K562 (cell line): ENCODE results near the gene NDUFAF8. TPM values are rescaled to one million over a fixed set of nuclear protein-coding genes. Genes with fewer than 3 reads are reported as not detected.

ENCODE experiments used
- ATAC-seq: fragments of 200-7000 bp; cut with Tn5 transposase; 3 replicates; pipeline ENCODE4 v1.9.1; 2020; ENCODE audit warnings: moderate library complexity
- BruUV-seq: library from RNA; stranded (reverse); fragments of 400-500 nt; replicated peaks from 2 replicates; lab custom pipeline; 2021; lab: Mats Ljungman, UMichigan
- CTCF ChIA-PET: fragments of 300-600 bp; formaldehyde crosslinking; extraction: SDS; loops from one replicate; lab custom pipeline; 2021; ENCODE audit warnings: low intra/inter-chr PET ratio; lab: Yijun Ruan, JAX
- POLR2A ChIA-PET: fragments of 300-600, 350-650 bp; sonication (Branson Sonifier 250); formaldehyde crosslinking; extraction: SDS; loops from one replicate; lab custom pipeline; 2021; ENCODE audit warnings: antibody characterized with exemption, inconsistent platforms; lab: Yijun Ruan, JAX
- DNase-seq, 4 experiments: peaks; one replicate each; pipeline versions ENCODE4 v3.0.0 to v3.0.0-alpha.2; 2011 to 2018; ENCODE audit warnings: low spot score in 3 of 4, mixed read lengths in 3 of 4; ENCODE audit errors: extremely low read depth in 1 of 4
- FAIRE-seq: peaks from 2 replicates; lab custom pipeline; 2011; peaks lifted over from hg19 to GRCh38; lab: Jason Lieb, UNC
- H2AFZ ChIP-seq: 2 replicates; pipeline ENCODE4 v1.6.0; 2011; ENCODE audit warnings: low read depth, low read length, control low read depth, inconsistent platforms
- H3K27ac ChIP-seq: fragments of 200-600 bp; 3 replicates; pipeline ENCODE4 v1.8.0; 2011; ENCODE audit warnings: low read depth, mild to moderate bottlenecking, control low read depth, inconsistent platforms, low read length, moderate library complexity, mixed read lengths; ENCODE audit errors: extremely low read depth
- H3K27me3 ChIP-seq, 2 experiments: fragments of 300-600 bp in 1 of 2; 2 replicates in 1 of 2; 3 replicates in 1 of 2; pipeline versions ENCODE4 v1.6.0 to v1.8.0; 2011; ENCODE audit warnings: inconsistent platforms in 2 of 2, low read length in 2 of 2, mild to moderate bottlenecking in 1 of 2, mixed read lengths in 1 of 2, moderate library complexity in 1 of 2; ENCODE audit not compliant: control insufficient read depth in 2 of 2, insufficient read depth in 2 of 2
- H3K36me3 ChIP-seq: fragments of 300-600 bp; 3 replicates; pipeline ENCODE4 v1.8.0; 2011; ENCODE audit warnings: mild to moderate bottlenecking, low read length, inconsistent platforms; ENCODE audit not compliant: control insufficient read depth, insufficient read depth
- H3K4me1 ChIP-seq, 2 experiments: fragments of 200-600 bp in 1 of 2; replicated peaks in 1 of 2; 2 replicates in 1 of 2; 3 replicates in 1 of 2; pipeline versions ENCODE4 v1.5.1 to v1.8.0; 2011; ENCODE audit warnings: inconsistent platforms in 2 of 2, low read length in 2 of 2, mild to moderate bottlenecking in 1 of 2, mixed read lengths in 1 of 2, moderate library complexity in 1 of 2; ENCODE audit not compliant: control insufficient read depth in 2 of 2, insufficient read depth in 2 of 2
- H3K4me2 ChIP-seq: 2 replicates; pipeline ENCODE4 v1.6.1; 2011; ENCODE audit warnings: low read length, control low read depth, inconsistent platforms, mixed read lengths; ENCODE audit not compliant: insufficient read depth
- H3K4me3 ChIP-seq: fragments of 200-600 bp; sonication (generic), shearing (Covaris generic); 2 replicates; pipeline ENCODE4 v1.5.1; 2016; ENCODE audit warnings: control low read depth, inconsistent platforms
- H3K79me2 ChIP-seq: fragments of 200-600 bp; 3 replicates; pipeline ENCODE4 v1.8.0; 2011; ENCODE audit warnings: low read length, inconsistent platforms; ENCODE audit not compliant: control insufficient read depth, insufficient read depth
- H3K9ac ChIP-seq, 2 experiments: 2 replicates each; pipeline versions ENCODE4 v1.6.0 to v1.6.1; 2011; ENCODE audit warnings: low read depth in 2 of 2, low read length in 2 of 2, control low read depth in 1 of 2, inconsistent platforms in 1 of 2, mild to moderate bottlenecking in 1 of 2, mixed read lengths in 1 of 2; ENCODE audit not compliant: insufficient read depth in 1 of 2
- H3K9me1 ChIP-seq: one replicate; pipeline ENCODE4 v1.6.0; 2011; ENCODE audit warnings: inconsistent platforms, mild to moderate bottlenecking, low read length, moderate library complexity; ENCODE audit not compliant: control insufficient read depth, insufficient read depth
- H3K9me3 ChIP-seq: replicated peaks from 2 replicates; pipeline ENCODE4 v1.5.1; 2011; ENCODE audit warnings: low read depth, low read length, inconsistent platforms; ENCODE audit not compliant: control insufficient read depth, insufficient read depth
- H4K20me1 ChIP-seq: replicated peaks from 2 replicates; pipeline ENCODE4 v1.6.1; 2011; ENCODE audit warnings: low read length, inconsistent platforms, mixed read lengths; ENCODE audit not compliant: control insufficient read depth, insufficient read depth
- FIP1L1 ChIP-seq: fragments of 200-400 bp; formaldehyde crosslinking; IDR thresholded peaks from 2 replicates; pipeline ENCODE4 v1.6.1; 2018; ENCODE audit warnings: mild to moderate bottlenecking, low read depth, low read length; ENCODE audit not compliant: poor library complexity, severe bottlenecking
- GABPB2 ChIP-seq: fragments of 250-450 bp; sonication (Bioruptor Pico); conservative IDR thresholded peaks from 2 replicates; pipeline ENCODE4 v1.5.1; 2021; ENCODE audit warnings: mild to moderate bottlenecking
- LEF1 ChIP-seq: fragments of 450-650 bp; IDR thresholded peaks from 2 replicates; pipeline ENCODE4 v1.6.1; 2016; ENCODE audit warnings: mild to moderate bottlenecking
- RFX5 ChIP-seq: IDR thresholded peaks from 2 replicates; pipeline ENCODE4 v1.6.1; 2011; ENCODE audit warnings: low read depth, mild to moderate bottlenecking, improper control_type of control experiment, low read length
- SRSF9 ChIP-seq: fragments of 200-400 bp; formaldehyde crosslinking; IDR thresholded peaks from 2 replicates; pipeline ENCODE4 v1.6.1; 2017; ENCODE audit warnings: low read depth, low read length, borderline replicate concordance
- ZNF175 ChIP-seq: fragments of 200-800 bp; sonication (Bioruptor generic); IDR thresholded peaks from 2 replicates; pipeline ENCODE4 v1.6.1; 2016; ENCODE audit warnings: low read depth, mild to moderate bottlenecking, missing genetic modification characterization, missing compliant biosample characterization
- ZNF23 ChIP-seq: fragments of 250-450 bp; sonication (Bioruptor Pico); IDR thresholded peaks from 2 replicates; pipeline ENCODE4 v1.4.0; 2020; ENCODE audit warnings: mild to moderate bottlenecking
- ZNF431 ChIP-seq: sonication (generic); formaldehyde crosslinking; IDR thresholded peaks from 2 replicates; pipeline ENCODE4 v1.8.0; 2022; ENCODE audit warnings: mild to moderate bottlenecking, missing genetic modification reagents
- ZNF444 ChIP-seq: fragments of 250-450 bp; sonication (Bioruptor Pico); IDR thresholded peaks from 2 replicates; pipeline ENCODE4 v1.4.0; 2020; ENCODE audit warnings: mild to moderate bottlenecking, moderate library complexity
- WGBS: fragments of 100-300 bp; shearing (Covaris generic); methylation state at CpG from one replicate; pipeline ENCODE4 v1.1.6; 2016; ENCODE audit warnings: low coverage, mixed read lengths; ENCODE audit not compliant: insufficient coverage; ENCODE audit errors: missing lambda C conversion rate; 5-methylcytosine and 5-hydroxymethylcytosine counted together
- in situ Hi-C: fragments of 300-500 bp; cut with MboI; formaldehyde crosslinking; loops from 4 replicates; pipeline ENCODE4 v1.15.0; 2018; ENCODE audit warnings: inconsistent platforms, mixed read lengths
- intact Hi-C: fragments of 100-400 bp; cut with micrococcal nuclease; formaldehyde crosslinking; loops from 2 replicates; pipeline ENCODE4 v1.14.2; 2022
- polyA plus RNA-seq, 8 experiments: library from polyadenylated mRNA; depleted of rRNA in 4 of 8; stranded (reverse) in 5 of 8; unstranded in 3 of 8; fragments of >200 nt; fragmentation: Nextera tagmentation in 2 of 8; fragmentation: Illumina TruSeq in 1 of 8; extraction: Ambion mirVana in 2 of 8; extraction: Trizol in 1 of 8; gene quantifications; 2 replicates each; pipeline versions ENCODE4 v1.2.1 to v1.2.3, GENCODE V29; 2011 to 2014; ENCODE audit warnings: inconsistent platforms in 1 of 8, missing spikeins in 1 of 8
- total RNA-seq, 7 experiments: library from RNA; depleted of rRNA in 6 of 7; stranded (reverse); fragments of >200 nt in 6 of 7; fragmentation: Illumina TruSeq in 2 of 7; extraction: Trizol in 2 of 7; gene quantifications; 2 replicates each; pipeline versions ENCODE4 v1.2.1 to v1.2.3, GENCODE V29; 2011 to 2021; ENCODE audit warnings: low replicate concordance in 1 of 7
- TF ChIP-seq, protein P1 (sequence below), 2 experiments: fragments of 450-650 bp in 1 of 2; sonication (generic) in 1 of 2; formaldehyde crosslinking in 1 of 2; IDR thresholded peaks; 2 replicates each; pipeline versions ENCODE4 v1.7.1 to v1.9.0; 2016 to 2022; ENCODE audit warnings: inconsistent platforms in 1 of 2, mild to moderate bottlenecking in 1 of 2, missing genetic modification reagents in 1 of 2

Gene NDUFAF8
- total and polyA plus RNA-seq, 9 of the 15 experiments (the other 6 are each of a cell fraction or from before 2014, with no cell fraction given) = 13.5 to 144 (median 90.0) TPM

DNA sequence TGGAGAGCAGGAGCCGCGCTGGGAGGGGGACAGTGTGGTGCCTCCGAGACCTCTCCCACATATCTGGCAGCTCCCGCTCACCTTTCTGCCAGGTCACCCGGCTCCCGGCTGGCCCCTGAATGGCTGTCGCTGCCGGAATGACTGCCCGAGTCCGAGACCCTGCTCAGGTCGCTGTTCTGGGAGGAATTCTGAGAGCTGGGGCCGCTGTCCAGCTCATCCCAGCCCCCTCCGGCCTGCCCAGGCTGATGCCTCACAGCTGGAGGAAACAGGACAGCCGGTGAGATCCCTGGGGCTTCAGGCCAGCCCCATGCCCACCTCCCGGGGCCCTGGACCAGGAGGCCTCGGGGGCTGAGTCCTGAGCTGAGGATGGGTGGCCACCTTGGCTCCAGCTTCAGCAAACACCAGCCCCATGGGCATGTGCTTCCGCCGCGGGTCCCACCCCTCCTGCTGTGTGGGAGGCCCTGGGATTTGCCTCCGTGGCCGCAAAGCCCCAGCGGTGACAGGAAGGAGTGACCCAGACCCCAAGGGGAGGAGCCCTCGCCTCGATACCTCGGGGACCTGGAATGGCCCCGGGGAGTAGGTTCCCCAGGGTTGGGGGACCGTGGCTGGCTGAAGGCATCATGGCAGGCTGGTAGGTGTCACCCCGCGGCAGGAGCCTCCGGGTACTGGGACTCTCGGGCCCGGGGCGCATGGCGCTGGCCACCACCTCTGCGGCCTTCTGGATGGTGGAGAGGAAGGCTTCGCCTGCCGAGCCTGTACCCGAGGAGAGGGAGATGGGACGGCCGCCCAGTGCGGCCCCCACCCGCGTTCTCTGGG, 7.1 kb upstream of the NDUFAF8 start:
- TF ChIP-seq ZNF444 (CRISPR knock-in tag) (no peak), RFX5 (no peak), ZNF23 (CRISPR knock-in tag) (no peak), FIP1L1 (no peak), ZNF175 (no peak), SRSF9 (no peak), ZNF431 (CRISPR knock-in tag) (no peak), LEF1 (no peak), GABPB2 (CRISPR knock-in tag) (no peak)
- TF ChIP-seq, protein P1, sequence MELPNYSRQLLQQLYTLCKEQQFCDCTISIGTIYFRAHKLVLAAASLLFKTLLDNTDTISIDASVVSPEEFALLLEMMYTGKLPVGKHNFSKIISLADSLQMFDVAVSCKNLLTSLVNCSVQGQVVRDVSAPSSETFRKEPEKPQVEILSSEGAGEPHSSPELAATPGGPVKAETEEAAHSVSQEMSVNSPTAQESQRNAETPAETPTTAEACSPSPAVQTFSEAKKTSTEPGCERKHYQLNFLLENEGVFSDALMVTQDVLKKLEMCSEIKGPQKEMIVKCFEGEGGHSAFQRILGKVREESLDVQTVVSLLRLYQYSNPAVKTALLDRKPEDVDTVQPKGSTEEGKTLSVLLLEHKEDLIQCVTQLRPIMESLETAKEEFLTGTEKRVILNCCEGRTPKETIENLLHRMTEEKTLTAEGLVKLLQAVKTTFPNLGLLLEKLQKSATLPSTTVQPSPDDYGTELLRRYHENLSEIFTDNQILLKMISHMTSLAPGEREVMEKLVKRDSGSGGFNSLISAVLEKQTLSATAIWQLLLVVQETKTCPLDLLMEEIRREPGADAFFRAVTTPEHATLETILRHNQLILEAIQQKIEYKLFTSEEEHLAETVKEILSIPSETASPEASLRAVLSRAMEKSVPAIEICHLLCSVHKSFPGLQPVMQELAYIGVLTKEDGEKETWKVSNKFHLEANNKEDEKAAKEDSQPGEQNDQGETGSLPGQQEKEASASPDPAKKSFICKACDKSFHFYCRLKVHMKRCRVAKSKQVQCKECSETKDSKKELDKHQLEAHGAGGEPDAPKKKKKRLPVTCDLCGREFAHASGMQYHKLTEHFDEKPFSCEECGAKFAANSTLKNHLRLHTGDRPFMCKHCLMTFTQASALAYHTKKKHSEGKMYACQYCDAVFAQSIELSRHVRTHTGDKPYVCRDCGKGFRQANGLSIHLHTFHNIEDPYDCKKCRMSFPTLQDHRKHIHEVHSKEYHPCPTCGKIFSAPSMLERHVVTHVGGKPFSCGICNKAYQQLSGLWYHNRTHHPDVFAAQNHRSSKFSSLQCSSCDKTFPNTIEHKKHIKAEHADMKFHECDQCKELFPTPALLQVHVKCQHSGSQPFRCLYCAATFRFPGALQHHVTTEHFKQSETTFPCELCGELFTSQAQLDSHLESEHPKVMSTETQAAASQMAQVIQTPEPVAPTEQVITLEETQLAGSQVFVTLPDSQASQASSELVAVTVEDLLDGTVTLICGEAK (IDR thresholded peaks at IDR 0.05) = no peak
- TF ChIP-seq, protein P1 (CRISPR knock-in tag; IDR thresholded peaks at IDR 0.05) = no peak
- Histone ChIP-seq H3K27me3 (no peaks in the 10 kb centered on the region), H3K4me3 (no peak overlapping the region), H3K9ac (peak overlapping the region in 1 of 2 experiments; percentile 45; a peak in 2 of 4 replicates), H4K20me1 (peaks cover 32% of the 10 kb centered on the region), H3K9me1 (peaks cover 9% of the 10 kb centered on the region), H3K27ac (no peak overlapping the region), H3K4me2 (no peak overlapping the region), H3K79me2 (no peaks in the 10 kb centered on the region; the same call in 2 of the 3 replicates), H3K9me3 (no peaks in the 10 kb centered on the region), H3K36me3 (peaks cover 29% of the 10 kb centered on the region; the same call in 2 of the 3 replicates), H2AFZ (no peak overlapping the region), H3K4me1 (peaks cover 25 to 73% of the 10 kb centered on the region in 2 experiments)
- ChIA-PET CTCF (no interaction called here), POLR2A (interaction anchor here (0.6 to 1.0 kb wide), 2 partner anchors 9 to 490 kb away, joined by 3 to 5 read pairs; no protein-coding TSS in a partner anchor)
- DNase-seq (no peak), FAIRE-seq (no peak), ATAC-seq (no peak)
- intact Hi-C loops (loop anchor here (10.0 kb wide), 1 partner anchor 217 kb away; no protein-coding TSS in a partner anchor), in situ Hi-C loops (loop anchor here (25.0 kb wide), 1 partner anchor 95 kb away; no protein-coding TSS in a partner anchor)
- BruUV-seq = no TSS peak
- WGBS = 87% methylated on average over 23 of the region's 43 CpGs
